ENCODE measurements around the gene INF2. TPM values are rescaled to one million over a fixed set of nuclear protein-coding genes. Genes with fewer than 3 reads are reported as not detected.
A peak's percentile ranks its signal among the peaks of the same experiment; 100 is the strongest.

INF2 gene
- total RNA-seq, 1 experiment from 2014 or later = 113 TPM

DNA sequence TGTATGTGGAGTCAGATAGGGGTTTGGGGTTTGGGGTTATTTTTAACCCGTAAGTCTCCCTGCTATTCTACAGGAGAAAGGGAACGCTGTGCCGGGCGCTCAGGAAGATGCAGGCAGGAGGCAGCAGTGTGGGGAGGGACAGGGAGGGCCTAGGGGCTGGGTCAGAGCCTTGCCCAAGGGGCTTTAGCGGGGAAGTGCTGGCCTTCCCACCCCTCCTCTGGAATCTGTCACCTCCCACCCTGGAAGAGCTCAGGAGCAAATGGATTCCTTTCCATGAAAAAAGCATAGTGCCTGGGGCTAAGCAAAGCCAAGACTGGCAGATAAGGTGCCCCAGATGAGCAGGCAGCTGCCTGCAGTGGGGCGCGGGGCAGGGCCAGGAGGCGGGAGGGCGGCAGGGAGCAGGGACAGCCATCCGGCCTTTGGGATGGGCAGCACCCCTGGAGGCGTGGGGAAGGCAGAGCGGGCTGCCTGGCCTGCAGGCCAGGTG lies 7.3 kb upstream of the INF2 start:
- BruUV-seq (replicated peaks) = no TSS peak
- intact Hi-C loops (cut with micrococcal nuclease; ENCODE audit: unreplicated experiment) = loop anchor here (5.0 kb wide), 1 partner anchor 70 kb away; the partner anchor contains the start of gene SIVA1
- peaks cover 26% of the 10 kb centered on the region for H3F3A ChIP-seq (ENCODE audit: insufficient read depth, low read depth)
- TF ChIP-seq, protein P1, sequence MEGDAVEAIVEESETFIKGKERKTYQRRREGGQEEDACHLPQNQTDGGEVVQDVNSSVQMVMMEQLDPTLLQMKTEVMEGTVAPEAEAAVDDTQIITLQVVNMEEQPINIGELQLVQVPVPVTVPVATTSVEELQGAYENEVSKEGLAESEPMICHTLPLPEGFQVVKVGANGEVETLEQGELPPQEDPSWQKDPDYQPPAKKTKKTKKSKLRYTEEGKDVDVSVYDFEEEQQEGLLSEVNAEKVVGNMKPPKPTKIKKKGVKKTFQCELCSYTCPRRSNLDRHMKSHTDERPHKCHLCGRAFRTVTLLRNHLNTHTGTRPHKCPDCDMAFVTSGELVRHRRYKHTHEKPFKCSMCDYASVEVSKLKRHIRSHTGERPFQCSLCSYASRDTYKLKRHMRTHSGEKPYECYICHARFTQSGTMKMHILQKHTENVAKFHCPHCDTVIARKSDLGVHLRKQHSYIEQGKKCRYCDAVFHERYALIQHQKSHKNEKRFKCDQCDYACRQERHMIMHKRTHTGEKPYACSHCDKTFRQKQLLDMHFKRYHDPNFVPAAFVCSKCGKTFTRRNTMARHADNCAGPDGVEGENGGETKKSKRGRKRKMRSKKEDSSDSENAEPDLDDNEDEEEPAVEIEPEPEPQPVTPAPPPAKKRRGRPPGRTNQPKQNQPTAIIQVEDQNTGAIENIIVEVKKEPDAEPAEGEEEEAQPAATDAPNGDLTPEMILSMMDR (conservative IDR thresholded peaks at IDR 0.05) = no peak
- no peak for TF ChIP-seq EZH2 (IDR thresholded peaks at IDR 0.05; ENCODE audit: low read depth)
- H3K9me2 ChIP-seq (ENCODE audit: insufficient read depth) = no peaks in the 10 kb centered on the region
- H3K27ac ChIP-seq = peak overlapping the region; percentile 99
- no peak overlapping the region for H3K4me3 ChIP-seq
- peak overlapping the region; percentile 95 for H3K4me2 ChIP-seq
- H4K20me1 ChIP-seq (ENCODE audit: insufficient read depth) = no peaks in the 10 kb centered on the region
- no peaks in the 10 kb centered on the region for H3K36me3 ChIP-seq (ENCODE audit: low read depth)
- ChIA-PET POLR2A (ENCODE audit: unreplicated experiment) (interaction anchor here (1.7 kb wide), 1 partner anchor 16 kb away, joined by 25 read pairs; no protein-coding TSS in a partner anchor), CTCF (interaction anchor here (0.6 to 3.1 kb wide), 3 partner anchors 16 to 793 kb away, joined by 3 to 11 read pairs (median 4); no protein-coding TSS in a partner anchor)
- H3K9me3 ChIP-seq (ENCODE audit: insufficient read depth, low read depth) = no peaks in the 10 kb centered on the region
- no peaks in the 10 kb centered on the region for H3K27me3 ChIP-seq (ENCODE audit: insufficient read depth, low read depth)
- H3K4me1 ChIP-seq (replicated peaks; ENCODE audit: insufficient read depth) = peaks cover 61% of the 10 kb centered on the region
- peak; percentile 45 to 78 for DNase-seq
- no peak overlapping the region for H2AFZ ChIP-seq
- H3K79me2 ChIP-seq (ENCODE audit: low read depth) = no peaks in the 10 kb centered on the region

DNA sequence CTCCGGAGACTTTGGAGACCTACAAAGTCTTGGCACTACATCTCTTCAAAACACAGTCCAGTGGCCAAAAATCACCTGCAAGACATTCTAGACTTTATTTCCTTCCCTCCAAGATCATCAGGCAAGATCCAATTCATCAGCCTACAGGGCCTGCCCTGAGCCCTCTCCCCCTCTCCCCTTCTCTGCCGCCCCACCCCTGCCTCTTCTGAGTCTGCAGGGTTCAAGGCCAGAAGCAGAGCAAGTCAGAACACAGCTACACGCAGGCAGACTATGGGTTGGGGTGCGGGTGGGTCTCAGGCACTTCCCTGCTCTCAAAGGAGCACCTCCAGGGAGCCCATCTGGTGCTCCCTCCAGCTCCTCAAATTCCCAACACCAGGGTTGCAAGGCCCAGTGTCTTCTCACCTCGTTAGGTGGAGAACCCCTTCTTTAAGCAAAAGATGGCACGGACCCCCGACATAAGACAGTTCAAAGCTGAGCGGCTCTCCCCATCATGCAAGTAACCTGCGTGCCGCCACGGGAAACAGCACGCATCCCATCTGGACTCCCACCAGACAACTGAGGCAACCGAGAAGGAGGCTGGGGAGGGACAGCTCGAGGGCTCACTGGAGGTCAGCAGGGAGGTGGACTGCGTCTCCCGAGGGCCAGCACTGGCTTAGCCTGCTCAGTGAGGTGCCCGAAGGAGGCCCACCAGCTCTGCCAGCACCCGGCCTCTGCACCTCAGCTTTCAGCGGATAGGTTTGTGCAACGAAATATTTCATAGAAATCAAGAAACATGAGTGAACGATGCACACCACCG lies 5.6 kb upstream of the INF2 start:
- Histone ChIP-seq H4K20me1 (ENCODE audit: insufficient read depth) (no peaks in the 10 kb centered on the region), H3K27ac (no peak overlapping the region), H3K4me1 (replicated peaks; ENCODE audit: insufficient read depth) (peaks cover 63% of the 10 kb centered on the region), H3K36me3 (ENCODE audit: low read depth) (no peaks in the 10 kb centered on the region), H2AFZ (no peak overlapping the region), H3K27me3 (ENCODE audit: insufficient read depth, low read depth) (no peaks in the 10 kb centered on the region), H3K9me3 (ENCODE audit: insufficient read depth, low read depth) (no peaks in the 10 kb centered on the region), H3K9me2 (ENCODE audit: insufficient read depth) (no peaks in the 10 kb centered on the region), H3K4me3 (no peak overlapping the region), H3K79me2 (ENCODE audit: low read depth) (no peaks in the 10 kb centered on the region), H3K4me2 (no peak overlapping the region), H3F3A (ENCODE audit: insufficient read depth, low read depth) (peaks cover 39% of the 10 kb centered on the region)
- intact Hi-C loops (cut with micrococcal nuclease; ENCODE audit: unreplicated experiment) = loop anchor here (5.0 kb wide), 1 partner anchor 68 kb away; the partner anchor contains the start of gene SIVA1
- no TSS peak for BruUV-seq (replicated peaks)
- TF ChIP-seq, protein P1 (conservative IDR thresholded peaks at IDR 0.05) = no peak
- TF ChIP-seq EZH2 (IDR thresholded peaks at IDR 0.05; ENCODE audit: low read depth) = no peak
- ChIA-PET POLR2A (ENCODE audit: unreplicated experiment) (no interaction called here), CTCF (interaction anchor here (0.6 kb wide), 1 partner anchor 45 kb away, joined by 3 read pairs; no protein-coding TSS in a partner anchor)
- no peak for DNase-seq

DNA sequence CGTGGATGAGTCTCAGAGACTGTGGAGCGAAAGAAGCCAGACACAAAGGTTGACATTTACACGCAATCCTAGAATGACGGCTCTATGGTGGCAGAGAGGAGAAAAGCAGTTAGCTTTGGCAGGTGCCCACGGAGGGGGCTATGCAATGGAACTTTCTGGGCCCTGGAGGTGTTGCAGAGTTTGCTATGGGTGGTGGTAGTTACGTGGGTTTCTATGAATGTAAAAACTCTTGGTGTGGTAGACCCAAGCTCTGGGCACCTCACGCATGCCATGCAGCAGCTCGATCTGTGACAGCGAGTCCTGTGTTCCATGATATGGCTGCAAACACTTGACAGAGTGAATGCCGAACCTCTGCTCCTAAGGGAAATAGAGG lies 5.0 kb upstream of the INF2 start:
- ChIA-PET POLR2A (ENCODE audit: unreplicated experiment) (no interaction called here), CTCF (interaction anchor here (0.6 kb wide), 1 partner anchor 45 kb away, joined by 3 read pairs; no protein-coding TSS in a partner anchor)
- Histone ChIP-seq H3K4me2 (no peak overlapping the region), H3K4me1 (replicated peaks; ENCODE audit: insufficient read depth) (peaks cover 65% of the 10 kb centered on the region), H3K79me2 (ENCODE audit: low read depth) (no peaks in the 10 kb centered on the region), H3F3A (ENCODE audit: insufficient read depth, low read depth) (peaks cover 42% of the 10 kb centered on the region), H3K4me3 (no peak overlapping the region), H3K27me3 (ENCODE audit: insufficient read depth, low read depth) (no peaks in the 10 kb centered on the region), H4K20me1 (ENCODE audit: insufficient read depth) (no peaks in the 10 kb centered on the region), H3K9me2 (ENCODE audit: insufficient read depth) (no peaks in the 10 kb centered on the region), H3K36me3 (ENCODE audit: low read depth) (no peaks in the 10 kb centered on the region), H3K27ac (no peak overlapping the region), H2AFZ (no peak overlapping the region), H3K9me3 (ENCODE audit: insufficient read depth, low read depth) (no peaks in the 10 kb centered on the region)
- no TSS peak for BruUV-seq (replicated peaks)
- TF ChIP-seq, protein P1 (conservative IDR thresholded peaks at IDR 0.05) = no peak
- TF ChIP-seq EZH2 (IDR thresholded peaks at IDR 0.05; ENCODE audit: low read depth) = no peak
- intact Hi-C loops (cut with micrococcal nuclease; ENCODE audit: unreplicated experiment) = loop anchor here (5.0 kb wide), 1 partner anchor 68 kb away; the partner anchor contains the start of gene SIVA1
- no peak for DNase-seq

All from PC-9 (cell line).